Psoas muscle (tissue), 8 donors: ENCODE data around the gene UIMC1. TPM values are rescaled to one million over a fixed set of nuclear protein-coding genes. Genes with fewer than 3 reads are reported as not detected.

ENCODE experiments used
- ATAC-seq, 4 donors: fragments of 200-7000 bp; cut with Tn5 transposase; one replicate each; pipeline ENCODE4 v1.9.1; 2020; ENCODE audit warnings: moderate library complexity in 3 of 4, mild to moderate bottlenecking in 2 of 4
- DNase-seq, 2 donors: peaks; one replicate each; pipeline ENCODE4 v3.0.0-alpha.2; 2020
- H3K27ac ChIP-seq: fragments of 200-600 bp; one replicate; pipeline ENCODE4 v1.8.0; 2022
- H3K27me3 ChIP-seq, 3 donors: fragments of 200-600 bp in 1 of 3; one replicate each; pipeline versions ENCODE4 v1.6.1 to v1.8.0; 2013 to 2022; ENCODE audit warnings: low read length in 2 of 3, mild to moderate bottlenecking in 2 of 3, moderate library complexity in 1 of 3; ENCODE audit not compliant: insufficient read depth in 3 of 3
- H3K36me3 ChIP-seq, 2 donors: fragments of 200-600 bp in 1 of 2; one replicate each; pipeline versions ENCODE4 v1.6.1 to v1.8.0; 2013 to 2022; ENCODE audit warnings: low read depth in 1 of 2, mild to moderate bottlenecking in 1 of 2, moderate library complexity in 1 of 2; ENCODE audit not compliant: insufficient read depth in 1 of 2
- H3K4me1 ChIP-seq: fragments of 200-600 bp; one replicate; pipeline ENCODE4 v1.8.0; 2022
- H3K4me3 ChIP-seq: fragments of 200-600 bp; one replicate; pipeline ENCODE4 v1.8.0; 2022; ENCODE audit warnings: mild to moderate bottlenecking
- H3K9me3 ChIP-seq: fragments of 200-600 bp; one replicate; pipeline ENCODE4 v1.8.0; 2022
- WGBS, 3 donors: extraction: QIAGEN DNeasy Blood & Tissue Kit; methylation state at CpG; one replicate each; pipeline versions ENCODE4 v1.1.6 to v1.1.7; 2013; 5-methylcytosine and 5-hydroxymethylcytosine counted together
- intact Hi-C, 2 donors: fragments of 100-400 bp; cut with DNase I; formaldehyde crosslinking; loops; one replicate each; pipeline versions ENCODE4 v1.11.0 to v1.14.2; 2022
- polyA plus RNA-seq, 3 donors: library from polyadenylated mRNA; stranded (reverse); fragments of 200-250 nt; gene quantifications; one replicate each; pipeline ENCODE4 v1.2.3, GENCODE V29; 2013
- total RNA-seq, 4 donors: library from RNA; stranded (reverse); fragmentation: NEBNext Ultra II Directional in 2 of 4; extraction: Animal tissue kit (Norgen Biotek cat#: 25700) in 2 of 4; gene quantifications; one replicate each; pipeline versions ENCODE4 v1.2.1 to v1.2.4, GENCODE V29; 2021 to 2023
- TF ChIP-seq, protein P1 (sequence below): fragments of 200-600 bp; IDR thresholded peaks from one replicate; pipeline ENCODE4 v1.8.0; 2022; ENCODE audit warnings: antibody characterized with exemption
- donor health status: healthy with polysubstance abuse.
- donor health status: DM: no; HTN: no; CAD: no; lungs with moderate emphysema.
- donor health status: Bipolar disorder and iron deficiency.
- donor health status: healthy.
- donor health status: DM: yes; HTN: yes; CAD: no.
- donor health status: DM: no; HTN: no; CAD: no.
- donor health status: DM: no; HTN: no; CAD: no.
- donor health status: DM: yes; HTN: yes; CAD: no.

Gene UIMC1
- total and polyA plus RNA-seq, 7 donors = 12.7 to 40.0 (median 26.1) TPM

DNA sequence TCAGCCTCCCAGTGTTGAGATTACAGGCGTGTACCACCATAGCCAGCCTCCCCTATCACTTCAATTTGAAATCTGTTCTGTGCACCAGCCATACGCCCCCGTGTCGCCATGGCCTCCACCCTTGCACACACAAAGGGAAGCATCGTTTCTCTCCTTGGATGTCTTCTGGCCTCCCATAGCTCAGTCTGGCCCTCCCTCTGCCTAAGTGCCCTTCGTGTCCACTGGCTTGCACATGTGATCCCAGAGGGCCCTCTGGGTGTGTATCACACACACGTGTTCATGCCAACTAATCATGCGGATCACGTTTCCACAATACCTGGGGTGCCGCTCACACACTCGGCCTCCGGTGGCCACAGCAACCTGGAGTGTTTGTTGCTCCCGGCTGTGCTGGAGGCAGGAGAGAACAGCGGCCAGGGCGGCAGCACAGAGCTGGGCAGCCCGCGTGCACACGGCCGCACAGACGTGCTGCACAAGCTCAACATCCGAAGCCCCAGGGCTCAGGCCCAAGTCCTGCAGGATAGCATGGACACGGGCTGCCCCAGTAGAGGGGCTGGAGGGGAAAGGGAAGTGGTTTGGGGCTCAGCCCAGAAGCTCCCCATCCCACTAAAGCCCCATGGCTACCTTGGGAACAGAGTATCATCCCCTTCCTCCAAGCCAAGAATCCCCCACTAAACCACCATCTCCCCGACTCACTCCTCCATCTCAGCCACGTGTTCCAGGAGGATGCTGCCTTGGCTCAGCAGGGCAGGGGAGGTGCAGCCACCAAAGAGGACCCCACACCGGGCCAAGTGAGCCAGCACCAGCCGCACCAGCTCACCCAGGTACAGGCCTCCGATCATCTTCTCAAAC is 118.3 kb downstream of the UIMC1 start:
- Histone ChIP-seq H3K27ac (no peak overlapping the region), H3K27me3 (no peaks in the 10 kb centered on the region), H3K4me3 (no peak overlapping the region), H3K9me3 (no peaks in the 10 kb centered on the region), H3K36me3 (no peaks in the 10 kb centered on the region), H3K4me1 (no peaks in the 10 kb centered on the region)
- WGBS, 3 donors = 81 to 87% (median 86%) methylated on average over 27 of the region's 27 CpGs
- DNase-seq = no peak
- ATAC-seq = no peak
- intact Hi-C loops = no loop called here
- TF ChIP-seq, protein P1, sequence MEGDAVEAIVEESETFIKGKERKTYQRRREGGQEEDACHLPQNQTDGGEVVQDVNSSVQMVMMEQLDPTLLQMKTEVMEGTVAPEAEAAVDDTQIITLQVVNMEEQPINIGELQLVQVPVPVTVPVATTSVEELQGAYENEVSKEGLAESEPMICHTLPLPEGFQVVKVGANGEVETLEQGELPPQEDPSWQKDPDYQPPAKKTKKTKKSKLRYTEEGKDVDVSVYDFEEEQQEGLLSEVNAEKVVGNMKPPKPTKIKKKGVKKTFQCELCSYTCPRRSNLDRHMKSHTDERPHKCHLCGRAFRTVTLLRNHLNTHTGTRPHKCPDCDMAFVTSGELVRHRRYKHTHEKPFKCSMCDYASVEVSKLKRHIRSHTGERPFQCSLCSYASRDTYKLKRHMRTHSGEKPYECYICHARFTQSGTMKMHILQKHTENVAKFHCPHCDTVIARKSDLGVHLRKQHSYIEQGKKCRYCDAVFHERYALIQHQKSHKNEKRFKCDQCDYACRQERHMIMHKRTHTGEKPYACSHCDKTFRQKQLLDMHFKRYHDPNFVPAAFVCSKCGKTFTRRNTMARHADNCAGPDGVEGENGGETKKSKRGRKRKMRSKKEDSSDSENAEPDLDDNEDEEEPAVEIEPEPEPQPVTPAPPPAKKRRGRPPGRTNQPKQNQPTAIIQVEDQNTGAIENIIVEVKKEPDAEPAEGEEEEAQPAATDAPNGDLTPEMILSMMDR = no peak

DNA sequence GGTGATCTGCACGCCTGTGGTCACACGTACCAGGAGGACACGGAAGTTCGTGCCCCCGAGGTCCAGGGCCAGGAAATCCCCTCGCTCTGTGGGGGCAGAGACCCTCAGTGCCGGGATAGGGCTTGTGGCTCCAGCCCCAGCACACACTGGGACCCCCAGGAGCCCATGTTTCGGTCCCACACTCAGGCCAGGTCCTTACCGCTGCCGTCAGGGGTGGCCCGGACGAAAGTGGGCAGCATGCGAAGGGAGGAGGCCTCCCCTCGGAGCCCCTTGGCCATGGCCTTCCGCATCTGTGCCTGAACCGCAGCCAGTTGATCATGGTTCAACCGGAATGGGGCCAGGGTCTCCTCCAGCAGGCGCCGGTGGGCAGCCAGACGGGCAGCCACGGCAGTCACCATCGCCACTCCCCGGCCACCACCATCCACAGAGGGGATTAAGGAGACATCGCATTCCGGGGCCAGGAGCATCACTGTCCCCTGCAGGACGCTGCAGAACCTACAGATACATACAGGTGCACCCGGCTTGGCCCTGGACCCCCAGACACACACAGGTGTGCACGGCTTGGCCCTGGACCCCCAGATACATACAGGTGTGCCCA is 119.2 kb downstream of the UIMC1 start:
- H3K9me3 ChIP-seq = no peaks in the 10 kb centered on the region
- TF ChIP-seq, protein P1 = no peak
- DNase-seq (no peak), ATAC-seq (no peak)
- no peak overlapping the region for H3K27ac ChIP-seq
- intact Hi-C loops = no loop called here
- H3K27me3 ChIP-seq = no peaks in the 10 kb centered on the region
- H3K4me1 ChIP-seq = no peaks in the 10 kb centered on the region
- H3K36me3 ChIP-seq = no peaks in the 10 kb centered on the region
- H3K4me3 ChIP-seq = no peak overlapping the region
- WGBS, 3 donors = 84 to 91% (median 89%) methylated on average over 26 to 28 of the region's 28 CpGs

DNA sequence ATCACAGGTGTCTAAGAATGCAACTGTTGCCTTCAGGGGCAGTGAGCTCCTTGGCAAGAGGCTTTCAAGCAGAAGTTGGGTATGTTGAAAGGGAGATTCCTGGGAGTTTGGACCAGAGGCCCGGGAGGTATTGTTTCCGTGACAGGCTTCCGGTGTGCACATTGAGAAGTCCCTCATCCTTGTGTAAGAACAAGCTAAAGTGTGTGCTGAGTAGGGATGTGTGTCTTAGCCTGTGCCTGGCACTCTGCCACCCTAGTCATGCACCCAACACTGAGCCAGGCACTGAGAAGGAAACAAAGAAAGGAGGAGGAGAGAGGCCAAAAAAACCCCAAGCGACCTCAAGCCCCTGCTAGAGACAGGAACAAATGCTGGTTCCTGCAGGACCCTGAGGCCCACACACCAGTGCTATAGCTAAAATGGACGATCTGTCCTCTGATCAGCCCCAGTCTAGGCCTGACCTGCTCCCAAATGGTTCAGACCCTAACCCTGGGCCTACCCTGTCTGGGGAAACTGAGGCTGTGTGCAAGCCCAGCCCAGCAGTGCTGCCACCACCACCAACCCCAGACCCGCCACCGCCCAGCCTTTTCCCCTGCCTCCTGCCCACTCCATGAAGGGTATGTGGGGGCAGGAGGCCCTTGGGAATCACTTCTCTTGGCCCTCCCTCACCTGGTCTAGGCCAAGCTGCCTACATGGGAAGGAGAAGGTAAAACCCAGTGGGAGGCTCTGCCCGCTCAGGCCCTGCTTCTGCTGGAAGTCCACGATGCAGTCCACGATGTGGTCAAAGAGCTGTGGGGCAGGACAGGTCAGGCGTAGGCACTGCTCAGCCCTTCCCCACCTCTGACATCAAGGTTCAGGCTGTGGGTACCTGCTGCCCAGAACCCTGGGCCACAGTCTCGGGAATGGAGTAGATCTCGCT is 120.0 kb downstream of the UIMC1 start:
- Histone ChIP-seq H3K9me3 (no peaks in the 10 kb centered on the region), H3K4me1 (no peaks in the 10 kb centered on the region), H3K27me3 (no peaks in the 10 kb centered on the region), H3K36me3 (no peaks in the 10 kb centered on the region), H3K4me3 (no peak overlapping the region), H3K27ac (no peak overlapping the region)
- 90 to 92% (median 92%) methylated on average over 13 of the region's 13 CpGs for WGBS, 3 donors
- DNase-seq (no peak), ATAC-seq (no peak)
- TF ChIP-seq, protein P1 = no peak
- intact Hi-C loops = no loop called here

DNA sequence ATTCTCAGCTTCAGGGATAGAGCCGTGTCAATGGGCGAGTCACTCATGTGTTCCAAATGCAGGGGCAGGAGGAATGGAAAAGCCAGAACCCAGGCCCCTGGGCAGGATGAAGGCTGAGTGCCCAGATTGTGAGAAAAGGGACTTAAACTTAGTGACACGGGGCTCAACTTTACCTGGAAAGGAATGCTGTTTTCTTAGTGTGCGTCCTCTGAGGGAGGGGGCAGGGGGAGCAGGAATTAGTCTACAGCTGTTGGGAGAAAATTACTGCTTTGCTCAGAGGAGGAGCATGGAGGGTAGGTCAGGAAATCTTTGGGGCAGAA is 122.0 kb downstream of the UIMC1 start:
- intact Hi-C loops = no loop called here
- Histone ChIP-seq H3K4me3 (no peak overlapping the region), H3K9me3 (no peaks in the 10 kb centered on the region), H3K27ac (no peak overlapping the region), H3K27me3 (no peaks in the 10 kb centered on the region), H3K36me3 (no peaks in the 10 kb centered on the region), H3K4me1 (no peaks in the 10 kb centered on the region)
- TF ChIP-seq, protein P1 = no peak
- DNase-seq (no peak), ATAC-seq (no peak)
- WGBS, 3 donors = 46 to 60% (median 51%) methylated on average over 4 of the region's 4 CpGs
